ENCODE results near the gene KIRREL3.

KIRREL3 gene

DNA sequence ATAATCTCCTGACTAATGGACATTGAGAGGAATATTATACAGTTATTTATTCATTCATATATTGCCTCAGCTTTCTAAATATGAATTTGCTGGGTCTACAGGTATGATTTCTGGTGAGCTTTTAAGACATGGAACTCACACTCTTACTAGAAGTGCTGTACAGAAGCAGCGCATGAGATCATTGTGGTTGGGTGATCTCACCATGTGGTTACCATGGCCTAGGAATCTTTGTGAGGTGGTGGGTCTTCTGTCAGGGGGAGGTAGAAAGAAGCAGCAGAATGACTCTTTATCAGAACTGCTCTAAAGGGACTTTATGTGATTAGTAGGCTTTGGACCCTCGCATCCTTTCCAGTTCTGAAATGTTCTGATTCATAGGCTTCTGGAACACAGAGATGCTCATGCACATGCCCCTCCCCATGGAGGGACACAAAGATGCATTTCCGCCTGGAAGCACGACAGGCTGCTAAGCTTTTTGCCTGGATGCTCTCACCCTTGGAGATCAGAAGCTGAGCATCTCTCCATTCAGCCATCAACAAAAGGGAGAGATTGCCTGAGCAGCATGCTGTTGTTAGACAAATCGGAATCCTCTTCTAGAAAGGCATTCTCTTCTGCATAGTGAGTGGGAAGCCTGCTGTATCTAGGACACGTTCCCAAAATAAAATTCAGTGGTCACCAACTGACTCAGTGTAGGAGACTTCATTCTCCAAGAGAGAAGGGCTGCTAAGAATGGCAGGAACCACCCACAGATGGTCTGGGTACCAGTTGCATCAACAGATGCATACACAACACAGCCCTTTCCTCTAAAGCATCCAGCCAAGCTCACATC lies 51.3 kb downstream of the KIRREL3 start:
- DNase-seq, result no peak

DNA sequence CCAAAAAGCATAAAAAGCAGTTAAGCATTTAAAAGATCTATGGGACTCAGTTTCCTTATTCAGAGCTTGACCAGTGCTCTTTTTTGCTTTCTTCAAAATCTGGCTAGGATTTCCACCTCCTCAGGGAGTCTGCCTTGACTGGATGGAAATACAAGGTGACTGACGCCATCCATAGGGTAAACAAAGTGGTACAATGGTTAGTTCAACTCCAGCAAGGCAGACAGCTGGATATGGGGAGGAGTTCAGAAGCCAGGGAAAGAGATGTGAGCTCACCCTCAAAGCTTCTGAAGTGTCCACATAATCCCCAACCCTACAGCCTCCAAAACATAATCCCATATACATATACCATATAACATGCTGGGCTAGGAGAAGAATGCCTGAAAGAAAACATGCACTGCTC lies 52.0 kb downstream of the KIRREL3 start:
- DNase-seq, result no peak

DNA sequence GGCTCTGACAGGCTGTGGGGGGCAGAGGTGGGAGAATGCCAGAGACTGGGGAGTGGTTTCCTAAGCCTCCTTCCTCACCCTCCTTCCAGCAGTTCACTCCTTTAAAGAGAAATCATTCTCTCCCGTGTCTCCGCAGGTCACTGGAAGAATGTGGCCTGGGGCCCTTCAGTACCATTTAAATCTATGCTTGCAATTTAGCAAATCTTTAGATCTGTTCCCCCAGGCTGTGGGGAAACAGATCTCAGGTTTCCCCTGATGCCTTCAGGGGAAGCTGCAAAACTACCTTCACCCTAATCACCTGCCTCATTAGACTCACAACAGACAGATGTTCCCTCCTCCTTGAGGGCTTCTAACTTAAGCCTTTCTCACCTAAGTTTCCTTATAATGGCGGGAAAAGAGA lies 55.3 kb downstream of the KIRREL3 start:
- peak; percentile 71 for DNase-seq

DNA sequence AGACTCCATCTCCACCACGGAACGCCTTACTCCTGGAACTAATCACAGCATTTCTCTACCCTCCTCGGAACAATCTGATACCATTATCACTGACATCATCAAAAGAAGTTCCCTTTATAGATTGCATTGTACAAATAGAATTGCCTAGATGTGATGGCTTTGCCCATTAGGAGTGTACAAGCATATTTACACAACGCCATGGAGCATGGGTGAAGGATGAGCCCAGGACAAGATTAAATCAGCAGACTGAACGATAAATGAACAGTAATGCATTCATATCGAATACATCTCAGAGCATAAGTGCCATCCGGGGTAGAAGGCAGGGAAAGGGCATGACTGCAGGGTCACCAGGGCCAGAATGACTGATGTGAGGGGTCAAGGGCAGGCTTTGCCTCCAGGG lies 57.3 kb downstream of the KIRREL3 start:
- DNase-seq, result peak; percentile 3

DNA sequence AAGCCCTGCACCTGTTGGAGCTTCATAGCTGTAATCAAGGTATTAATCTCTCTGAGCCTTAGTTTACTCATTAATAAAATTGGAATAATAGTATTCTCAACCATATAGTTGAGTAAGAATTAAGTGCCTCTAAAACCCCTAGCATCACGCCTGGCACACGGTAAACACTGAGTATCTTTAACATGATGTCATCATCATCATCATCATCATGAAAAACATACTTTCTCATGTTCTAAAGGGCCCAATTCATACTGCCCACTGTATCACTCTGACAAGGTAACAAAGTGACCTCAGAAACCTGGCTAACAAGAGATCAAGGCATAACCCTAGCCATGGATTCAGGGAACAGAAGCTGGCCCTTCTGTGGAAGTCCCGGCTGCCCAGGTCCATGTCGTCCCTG lies 58.4 kb downstream of the KIRREL3 start:
- no peak for DNase-seq

DNA sequence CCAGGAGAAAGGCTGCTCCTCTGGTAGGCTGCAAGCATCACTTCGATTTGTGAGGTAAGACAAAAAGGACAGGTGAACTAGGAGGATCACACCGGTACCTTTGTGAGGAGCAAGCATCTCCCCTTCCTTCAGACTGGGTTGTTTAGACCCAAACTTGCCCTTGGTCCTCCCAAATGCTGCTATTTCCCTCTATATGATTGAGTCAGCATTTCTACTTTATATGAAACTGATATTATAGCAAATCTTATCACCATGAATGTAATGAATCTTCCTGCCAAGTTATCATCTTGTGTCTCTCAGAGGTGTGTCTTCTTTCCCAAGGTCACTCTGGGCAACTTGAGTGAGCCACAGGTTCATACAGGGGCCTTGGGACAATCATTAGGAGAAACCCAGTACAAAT lies 61.0 kb downstream of the KIRREL3 start:
- no peak for DNase-seq

DNA sequence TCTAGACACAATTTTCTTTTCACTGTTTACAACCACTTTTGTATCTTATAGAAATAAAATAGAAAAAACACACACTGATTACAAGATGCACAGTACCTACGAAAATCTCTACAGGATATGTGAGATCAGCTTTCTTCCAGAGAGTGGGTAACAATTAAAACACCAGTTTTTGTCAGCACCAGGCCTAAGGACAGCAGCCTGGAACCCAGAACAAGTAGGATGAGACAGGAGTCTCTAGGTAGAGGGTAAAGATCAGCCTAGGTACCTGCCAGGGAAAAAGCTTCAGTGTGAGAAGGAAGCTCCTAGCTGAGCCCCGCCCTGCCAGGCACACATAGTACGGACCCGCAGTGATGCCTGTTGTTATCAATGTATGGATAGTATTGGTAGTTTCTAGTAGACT lies 61.9 kb downstream of the KIRREL3 start:
- DNase-seq, result no peak

DNA sequence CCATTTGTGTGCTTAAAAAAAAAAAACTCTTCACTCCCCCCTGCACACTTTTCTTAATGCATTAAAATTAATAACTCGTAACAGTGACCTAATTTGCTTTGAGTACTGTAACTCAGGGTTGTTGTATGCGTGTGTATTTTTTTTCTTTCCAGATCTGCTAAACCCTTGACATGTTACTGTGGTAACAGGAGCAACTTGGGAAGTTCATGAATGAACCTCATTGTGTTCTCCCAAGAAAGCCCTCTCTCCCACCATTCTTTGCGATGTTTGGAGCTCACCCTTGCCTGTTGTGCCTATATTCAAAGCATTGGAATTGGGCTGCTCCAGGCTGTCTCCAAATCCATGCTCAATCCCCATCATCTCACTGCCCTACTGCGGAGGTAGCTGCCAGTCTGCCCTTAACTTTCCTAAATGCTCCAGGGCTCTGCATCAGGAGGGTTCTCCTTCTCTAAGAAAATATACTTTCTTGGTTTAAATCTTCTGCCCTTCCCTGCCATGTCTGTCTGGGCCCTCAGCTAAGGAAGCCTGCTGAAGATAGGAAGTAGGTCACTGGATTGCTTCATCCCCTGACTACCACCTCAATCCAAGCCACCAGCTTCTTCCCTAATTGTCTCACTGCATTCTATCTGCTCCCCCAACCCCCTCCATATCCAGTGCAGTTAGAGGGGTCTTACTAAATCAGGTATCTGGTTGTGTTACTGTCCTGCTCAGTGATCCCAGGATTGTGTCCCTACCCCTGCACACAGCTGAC lies 70.3 kb downstream of the KIRREL3 start:
- DNase-seq, result no peak

DNA sequence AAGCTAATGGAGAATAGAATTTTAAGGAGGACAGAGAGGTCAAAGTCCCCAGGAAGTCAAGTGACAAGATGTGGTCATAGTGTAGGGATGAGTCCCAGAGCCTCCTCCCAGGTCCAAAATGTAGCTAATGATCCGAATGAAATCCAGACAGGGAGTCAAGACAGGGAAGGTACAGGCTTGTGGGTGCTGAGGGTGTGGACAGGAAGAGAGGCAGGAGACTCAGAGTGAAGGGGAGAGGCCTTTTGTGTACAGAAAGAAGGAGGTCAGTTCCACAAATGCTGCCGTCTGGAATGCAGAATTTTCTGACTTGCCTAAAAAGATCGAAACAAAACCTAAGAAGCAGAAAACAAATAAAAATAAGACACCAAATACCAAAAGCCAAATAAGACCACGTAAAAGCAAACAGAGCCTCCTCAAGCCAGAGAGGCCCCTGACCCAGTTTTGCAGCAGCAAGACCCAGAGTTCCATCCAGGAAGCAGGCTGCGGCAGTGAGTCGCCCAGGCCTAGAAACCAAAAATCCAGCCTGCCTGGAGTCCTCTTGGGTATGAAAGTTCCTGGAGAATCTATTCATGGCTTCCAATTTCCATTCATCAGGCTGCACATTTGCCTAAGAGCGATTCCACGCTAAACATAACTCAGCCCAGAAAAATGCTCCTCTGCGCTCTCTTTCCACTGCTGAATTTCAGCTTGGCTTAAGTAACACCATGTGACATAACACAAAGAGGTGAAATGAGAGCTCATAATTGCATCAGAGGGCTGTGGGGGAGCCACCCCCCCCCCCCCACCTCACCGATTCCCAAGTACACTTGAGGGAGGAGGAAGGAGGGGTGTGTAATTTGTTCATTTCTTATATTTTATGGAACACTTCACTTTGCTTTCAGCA lies 71.2 kb downstream of the KIRREL3 start:
- DNase-seq, result no peak

DNA sequence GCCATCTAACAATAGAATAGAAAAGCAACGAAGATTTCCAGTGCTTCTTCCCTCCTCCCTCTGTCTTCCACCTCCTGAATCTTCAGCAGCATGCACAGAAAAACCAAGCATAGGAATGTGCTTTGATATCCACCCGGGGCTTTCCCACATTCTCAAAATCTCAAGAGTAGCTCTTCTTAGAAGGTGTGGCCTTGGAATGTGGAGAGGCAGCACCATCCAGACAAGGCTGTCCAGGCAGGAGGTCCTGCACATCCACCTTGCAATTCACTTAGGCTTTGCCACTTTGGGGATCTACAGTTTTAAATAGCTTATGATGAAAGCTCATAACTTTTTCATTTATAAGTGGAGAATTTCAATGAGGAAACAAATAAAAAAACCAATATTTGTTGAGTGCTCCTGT lies 72.9 kb downstream of the KIRREL3 start:
- peak; percentile 56 for DNase-seq

DNA sequence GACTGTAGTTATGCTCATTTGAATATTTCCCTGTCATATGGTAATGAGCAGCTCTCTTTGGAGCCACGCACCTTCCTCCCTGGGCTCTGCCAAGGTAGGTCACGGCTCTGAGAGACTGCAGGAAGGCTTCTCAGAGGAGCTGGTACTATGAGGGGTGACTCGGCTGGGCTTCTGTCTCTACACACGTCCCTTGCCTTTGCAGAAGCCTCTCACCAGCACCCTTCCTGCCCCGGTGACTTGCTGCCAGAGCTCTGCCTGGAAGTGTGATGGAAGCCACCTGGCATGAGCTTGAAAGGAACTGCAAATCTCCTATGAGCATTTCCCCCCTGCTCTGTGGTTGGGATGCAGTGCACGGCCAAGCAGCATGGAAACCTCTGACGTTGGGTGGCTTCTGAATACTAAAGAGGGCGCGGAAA lies 74.2 kb downstream of the KIRREL3 start:
- DNase-seq, result no peak

DNA sequence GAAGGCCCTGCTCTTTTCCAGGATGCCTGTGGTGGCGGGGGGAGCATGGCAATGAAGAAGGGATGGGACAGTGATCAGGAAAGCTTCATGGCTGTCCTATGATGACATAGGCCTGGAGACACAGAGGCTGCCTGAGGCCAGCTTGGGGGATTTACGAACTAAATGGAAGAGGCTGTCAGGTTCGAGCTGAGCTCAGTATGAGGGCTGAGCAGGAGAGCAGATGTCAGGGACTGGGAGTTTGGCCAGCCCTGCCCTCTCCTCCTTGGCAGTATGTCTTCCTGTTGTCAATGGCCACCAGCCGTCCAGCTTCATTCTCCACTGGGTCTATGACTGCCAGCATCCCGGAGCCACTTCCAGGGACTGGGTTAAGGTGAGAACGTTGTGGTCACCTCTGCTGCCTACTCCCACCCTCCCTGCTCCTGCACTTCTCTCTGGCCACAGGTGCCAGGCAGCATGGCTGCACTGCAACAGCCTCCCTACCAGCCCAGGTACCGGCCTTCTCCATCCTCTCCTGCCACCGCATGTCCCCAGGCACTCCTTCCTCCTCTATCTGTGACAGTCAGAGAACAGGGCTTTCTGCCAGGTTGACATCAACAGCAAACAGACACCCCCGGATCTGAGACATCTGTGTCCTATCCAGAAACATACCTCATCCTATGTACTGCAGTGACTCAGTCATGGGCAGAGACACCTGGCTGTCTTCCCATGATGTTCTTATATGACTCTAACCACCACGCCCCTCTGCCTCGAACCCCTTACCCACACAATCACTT lies 75.1 kb downstream of the KIRREL3 start:
- DNase-seq, result no peak

DNA sequence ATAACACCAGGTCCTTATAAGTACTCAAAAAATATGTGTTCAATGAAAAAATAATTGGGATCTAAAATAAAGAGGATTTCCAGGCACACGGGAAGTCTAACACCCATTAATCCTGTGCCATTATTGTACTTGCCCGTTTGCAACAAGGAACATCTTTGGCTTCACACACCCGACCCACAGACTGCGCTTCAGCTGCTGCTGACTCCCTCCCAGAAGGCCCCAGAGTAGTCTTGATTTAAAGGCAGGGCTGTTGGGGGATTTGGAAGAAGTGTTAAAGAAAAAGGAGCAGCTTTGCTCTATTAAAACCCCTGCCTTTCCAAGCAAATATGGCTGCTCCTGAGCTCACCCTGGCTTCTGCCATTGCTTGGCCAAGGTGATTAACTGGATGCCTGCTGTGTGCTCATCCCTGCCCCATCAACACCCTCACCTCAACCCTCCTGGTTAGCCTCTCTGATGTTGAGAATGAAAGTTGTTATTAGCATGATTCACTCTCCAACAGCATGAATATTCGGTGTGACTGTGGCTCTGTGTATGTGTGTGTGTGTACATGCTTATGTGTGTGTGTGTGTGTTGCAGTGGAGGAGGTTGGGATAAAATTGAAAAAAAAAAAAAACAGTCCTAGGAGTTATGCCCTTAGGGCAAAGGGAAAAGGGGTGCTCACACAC lies 76.1 kb downstream of the KIRREL3 start:
- DNase-seq, result no peak

DNA sequence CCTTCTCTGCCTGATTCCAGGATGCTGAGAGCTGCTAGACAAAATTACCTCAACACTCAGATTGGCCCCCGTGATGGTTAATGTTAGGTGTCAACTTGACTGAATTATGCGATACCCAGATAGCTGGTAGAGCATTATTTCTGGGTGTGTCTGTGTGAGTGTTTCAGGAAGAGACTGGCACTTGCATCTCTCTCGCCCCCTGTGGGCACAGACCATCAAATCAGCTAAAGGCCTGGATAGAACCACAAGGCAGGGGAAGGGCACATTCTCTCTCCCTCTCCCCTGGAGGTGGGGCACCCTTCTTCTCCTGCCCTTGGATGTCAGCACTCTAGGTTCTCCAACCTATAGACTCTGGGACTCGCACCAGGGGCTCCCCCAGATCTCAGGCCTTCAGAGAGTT lies 79.7 kb downstream of the KIRREL3 start:
- DNase-seq, result no peak

DNA sequence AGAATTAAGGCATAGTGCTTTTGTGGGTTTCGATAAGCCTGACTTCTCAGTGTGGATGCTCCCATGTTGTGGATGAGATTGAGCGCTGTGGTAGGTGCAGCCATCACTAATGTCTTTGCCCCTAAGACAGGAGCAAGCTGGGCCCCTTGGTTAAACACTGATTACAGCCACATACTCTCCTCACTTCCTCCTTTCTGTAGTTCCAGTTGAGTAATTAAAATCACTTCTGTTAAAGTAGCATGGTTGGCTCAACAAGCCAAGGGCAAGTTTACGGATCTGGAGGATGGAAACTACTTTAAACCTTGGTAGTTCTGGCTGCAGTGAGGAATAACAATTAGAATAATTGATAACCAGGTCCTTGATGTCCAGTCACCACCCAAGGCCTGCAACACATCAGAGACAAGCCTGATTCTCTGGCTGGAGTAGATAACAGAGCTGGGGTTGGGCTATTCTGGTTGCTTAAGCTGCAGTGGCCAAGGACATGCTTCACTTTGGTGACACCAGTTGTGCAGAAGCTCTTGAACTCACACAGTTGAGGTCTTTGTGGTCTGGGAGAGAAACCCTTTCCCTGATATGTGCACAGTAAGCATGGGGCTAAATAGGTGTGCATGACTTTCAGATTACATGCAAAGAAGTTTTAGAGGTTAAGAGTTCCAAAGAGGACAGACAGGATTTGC lies 81.3 kb downstream of the KIRREL3 start:
- DNase-seq, result peak; percentile 61

DNA sequence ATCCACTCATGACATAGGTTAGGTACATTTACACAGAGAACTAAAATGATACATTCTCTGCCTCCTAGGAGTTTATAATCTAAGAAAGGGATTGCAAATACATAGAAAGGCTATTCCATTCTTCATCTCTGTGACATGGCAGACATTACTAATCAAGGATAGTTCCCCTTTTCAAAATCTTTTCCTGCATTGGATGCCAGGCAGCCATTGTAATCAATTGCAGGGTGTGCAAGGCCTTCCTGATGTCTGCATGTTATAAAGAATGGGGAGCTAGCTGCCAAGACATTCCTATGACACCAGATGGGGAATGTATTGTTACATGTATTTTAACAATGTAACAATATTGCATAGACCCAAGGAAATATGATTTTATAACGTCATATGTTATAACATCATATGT lies 82.0 kb downstream of the KIRREL3 start:
- no peak for DNase-seq

DNA sequence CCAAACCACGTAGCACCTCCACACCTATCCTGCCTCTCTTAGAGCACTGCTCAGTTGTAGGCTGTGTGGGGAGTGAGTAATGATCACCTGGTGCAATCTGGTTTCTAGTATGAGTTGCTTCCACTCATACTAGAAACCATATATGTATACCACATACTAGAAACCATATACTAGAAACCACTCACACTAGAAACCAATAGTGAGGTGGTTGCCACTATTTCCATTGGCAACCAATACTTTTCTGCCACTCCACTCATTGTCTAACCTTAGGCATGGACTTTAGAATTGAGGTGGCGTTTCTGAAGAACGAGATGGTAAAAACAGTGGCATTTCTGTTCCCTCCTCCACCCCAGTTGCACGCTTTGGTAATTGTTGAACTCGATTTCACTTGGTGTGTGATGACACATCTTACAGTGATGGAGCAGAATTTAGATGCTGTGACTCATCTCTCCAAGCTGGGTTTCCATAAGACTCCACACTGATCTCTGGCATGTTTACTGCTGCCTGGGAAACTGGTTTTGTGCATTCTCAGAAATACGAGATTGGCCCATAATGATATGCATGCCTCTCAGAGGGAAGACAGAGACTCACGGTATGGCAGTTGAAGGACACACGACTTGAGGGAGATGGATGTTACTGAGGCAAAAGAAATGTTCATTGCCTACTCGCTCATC lies 82.9 kb downstream of the KIRREL3 start:
- peak; percentile 86 for DNase-seq

DNA sequence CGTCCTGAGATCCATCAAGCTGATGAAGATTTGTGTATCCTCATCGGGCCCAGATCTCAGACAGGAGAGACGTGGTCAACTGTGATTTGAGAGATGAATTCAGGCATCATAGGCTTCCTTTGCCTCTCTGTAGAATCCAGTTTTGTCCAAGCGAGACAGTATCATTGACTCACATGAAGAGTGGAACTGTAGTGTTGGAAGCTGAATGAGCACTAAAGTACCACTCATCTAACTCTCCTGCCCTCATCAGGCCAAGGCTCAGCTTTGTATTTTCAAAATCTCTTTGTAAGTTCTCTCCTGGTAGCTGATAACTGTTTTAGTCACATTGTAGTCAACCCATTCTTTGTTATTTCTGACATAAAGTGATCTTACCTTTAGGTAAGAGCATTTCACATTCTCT lies 85.1 kb downstream of the KIRREL3 start:
- no peak for DNase-seq

DNA sequence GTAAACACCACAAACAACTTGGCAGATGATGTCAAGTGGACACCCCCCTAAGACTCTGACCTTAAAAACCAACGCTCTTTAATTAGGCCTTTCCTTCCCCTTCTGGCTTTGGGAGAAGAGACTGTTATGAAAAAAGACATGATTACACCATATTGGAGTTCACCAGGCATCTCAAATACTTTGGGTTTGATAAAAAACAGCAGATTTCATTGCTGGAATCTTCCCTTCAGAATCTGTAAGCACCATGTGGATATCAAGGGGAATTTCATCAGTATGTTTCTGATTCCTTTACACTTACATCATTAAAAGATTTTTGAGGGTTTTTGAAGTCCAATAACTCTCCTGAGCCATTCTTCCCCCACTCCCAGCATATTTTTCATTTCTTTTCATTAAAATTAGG lies 85.6 kb downstream of the KIRREL3 start:
- DNase-seq, result no peak

DNA sequence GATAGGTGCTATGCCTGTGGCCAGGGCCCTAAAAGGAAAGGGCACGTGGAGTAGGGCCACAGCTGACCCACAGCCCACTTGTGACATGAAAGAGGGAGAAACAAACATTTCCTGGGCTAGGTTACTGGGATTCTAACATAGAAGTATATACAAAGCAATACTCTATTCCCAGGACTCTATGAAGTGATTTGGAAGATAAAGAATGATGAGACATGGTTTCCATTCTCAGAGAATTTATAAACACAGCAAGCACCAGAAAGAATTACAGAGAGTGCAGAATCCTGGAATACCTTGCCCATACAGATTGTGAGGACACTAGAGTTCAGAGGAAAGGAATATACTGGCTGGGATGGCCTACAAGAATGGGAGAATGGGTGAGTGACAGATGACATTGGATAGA lies 86.4 kb downstream of the KIRREL3 start:
- no peak for DNase-seq

DNA sequence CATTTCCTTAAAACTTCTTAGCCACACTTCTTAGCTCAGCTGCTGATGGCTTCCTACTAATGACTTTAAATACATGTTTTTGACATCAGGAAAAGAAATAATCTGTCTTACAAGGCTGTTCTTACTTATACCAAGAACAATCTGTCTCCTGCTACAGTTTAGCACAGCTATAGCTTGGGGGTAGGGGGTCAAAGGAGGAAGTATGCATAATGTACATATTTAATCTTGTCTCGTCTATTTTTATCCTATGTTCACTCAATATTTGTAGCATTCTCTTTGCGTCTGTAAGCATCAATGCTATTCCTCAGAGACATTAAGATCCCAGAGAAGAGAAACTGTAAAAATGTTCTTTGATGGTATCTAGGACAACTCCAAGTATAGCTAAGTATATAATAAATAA lies 96.0 kb downstream of the KIRREL3 start:
- no peak for DNase-seq

Data from islet precursor cell (in vitro differentiated cells).